Hippocampal formation (tissue), 2 donors: ENCODE data around the gene PTCD2.
A peak's percentile ranks its signal among the peaks of the same experiment; 100 is the strongest.
"Not testable (repeated sequence)": the region's sequence is repeated elsewhere in the genome, so short reads cannot be mapped to it uniquely, and the experiment has no call there.

Experiments
- DNase-seq, 2 donors: peaks; one replicate each; lab custom pipeline; 2025; lab: John Stamatoyannopoulos, UW

PTCD2 gene

DNA sequence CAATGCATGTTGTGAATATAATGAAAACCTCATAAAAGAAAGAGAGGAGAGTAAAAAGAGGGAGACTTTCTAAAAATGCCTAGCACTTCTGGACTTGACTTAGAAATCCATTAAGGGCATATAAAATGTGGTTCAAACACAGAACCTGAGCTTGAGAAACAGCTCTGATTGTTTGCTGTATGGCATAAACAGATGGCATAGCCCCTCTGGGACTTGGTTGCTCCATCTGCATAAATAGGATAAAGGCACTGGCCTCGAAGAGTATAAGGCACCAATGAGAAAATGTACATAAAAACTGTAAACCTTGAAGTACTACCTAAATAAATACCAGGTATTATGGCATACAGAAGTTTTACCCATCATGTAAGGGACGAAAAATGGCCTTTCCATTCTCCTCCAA lies 23.9 kb upstream of the PTCD2 start:
- DNase-seq: no peak

DNA sequence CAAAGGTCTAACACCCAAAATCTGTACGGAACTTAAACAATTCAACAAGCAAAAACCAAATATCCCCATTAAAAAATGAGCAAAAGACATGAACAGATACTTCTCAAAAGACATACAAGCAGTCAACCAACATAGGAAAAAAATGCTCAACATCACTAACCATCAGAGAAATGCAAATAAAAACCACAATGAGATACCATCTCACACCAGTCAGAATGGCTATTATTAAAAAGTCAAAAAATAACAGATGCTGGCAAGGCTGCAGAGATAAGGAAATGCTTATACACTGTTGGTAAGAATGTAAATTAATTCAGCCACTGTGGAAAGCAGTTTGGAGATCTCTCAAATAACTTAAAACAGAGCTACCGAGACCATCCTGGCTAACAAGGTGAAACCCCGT lies 22.0 kb upstream of the PTCD2 start:
- DNase-seq: not testable (repeated sequence)

DNA sequence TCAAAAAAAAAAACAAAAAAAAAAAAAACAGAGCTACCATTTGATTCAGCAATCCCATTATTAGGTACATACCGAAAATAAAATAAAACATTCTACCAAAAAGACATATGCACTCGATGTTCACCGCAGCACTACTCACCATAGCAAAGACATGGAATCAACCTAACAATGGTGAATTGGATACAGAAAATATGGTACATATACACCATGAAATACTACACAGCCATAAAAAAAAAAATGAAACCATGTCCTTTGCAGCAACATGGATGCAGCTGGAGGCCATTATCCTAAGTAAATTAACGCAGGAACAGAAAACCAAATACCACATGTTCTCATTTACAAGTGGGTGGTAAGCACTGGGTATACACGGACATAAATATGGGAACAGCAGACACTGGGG lies 21.5 kb upstream of the PTCD2 start:
- no peak for DNase-seq

GRCh38 chr5:72300590-72301339 lies 19.4 kb upstream of the PTCD2 start:
- no peak for DNase-seq

GRCh38 chr5:72301557-72301956 lies 18.6 kb upstream of the PTCD2 start:
- no peak for DNase-seq

GRCh38 chr5:72302171-72302570 lies 18.0 kb upstream of the PTCD2 start:
- no peak for DNase-seq

- DNase-seq: no peak
These were observed 14.7 kb upstream of the PTCD2 start for GRCh38 chr5:72305194-72306142.

- DNase-seq: no peak
These were observed 12.6 kb upstream of the PTCD2 start for GRCh38 chr5:72307573-72307967.

GRCh38 chr5:72307968-72308852 lies 12.0 kb upstream of the PTCD2 start:
- DNase-seq: peak; percentile 95 to 98

DNA sequence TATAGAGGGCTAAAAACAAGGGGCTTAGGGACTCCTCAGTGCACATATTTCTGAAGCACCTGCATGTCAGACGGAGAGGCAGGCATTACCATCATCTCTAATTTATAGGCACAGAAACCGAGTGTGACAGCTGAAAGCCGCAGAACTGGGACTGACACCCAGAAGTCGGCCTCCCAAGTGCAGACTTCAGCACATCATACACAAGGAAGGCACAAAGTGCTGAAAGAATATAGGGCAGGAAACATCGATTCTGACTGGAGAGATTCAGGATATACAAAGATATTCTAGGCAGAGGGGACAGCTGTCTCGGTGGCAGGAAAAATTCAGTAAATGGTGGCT lies 11.4 kb upstream of the PTCD2 start:
- DNase-seq: no peak

DNA sequence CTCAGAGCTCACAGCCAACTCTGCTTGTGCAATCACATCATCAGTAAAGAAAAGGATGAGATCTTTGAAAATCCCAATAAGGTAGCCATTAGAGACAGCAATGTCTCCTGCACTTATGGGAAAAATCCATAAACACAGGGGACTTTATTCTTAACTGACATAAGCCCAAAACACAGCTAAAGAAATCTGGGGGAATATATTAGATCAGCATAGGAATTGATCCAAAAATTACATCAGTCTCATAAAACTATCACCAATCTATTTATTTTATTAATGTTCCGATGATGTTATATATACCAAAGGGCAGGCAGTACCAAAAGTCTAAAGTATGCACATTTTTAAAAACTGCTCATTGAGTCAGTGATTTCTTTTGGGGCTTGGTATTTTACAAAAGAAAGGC lies 7.0 kb upstream of the PTCD2 start:
- DNase-seq: no peak

DNA sequence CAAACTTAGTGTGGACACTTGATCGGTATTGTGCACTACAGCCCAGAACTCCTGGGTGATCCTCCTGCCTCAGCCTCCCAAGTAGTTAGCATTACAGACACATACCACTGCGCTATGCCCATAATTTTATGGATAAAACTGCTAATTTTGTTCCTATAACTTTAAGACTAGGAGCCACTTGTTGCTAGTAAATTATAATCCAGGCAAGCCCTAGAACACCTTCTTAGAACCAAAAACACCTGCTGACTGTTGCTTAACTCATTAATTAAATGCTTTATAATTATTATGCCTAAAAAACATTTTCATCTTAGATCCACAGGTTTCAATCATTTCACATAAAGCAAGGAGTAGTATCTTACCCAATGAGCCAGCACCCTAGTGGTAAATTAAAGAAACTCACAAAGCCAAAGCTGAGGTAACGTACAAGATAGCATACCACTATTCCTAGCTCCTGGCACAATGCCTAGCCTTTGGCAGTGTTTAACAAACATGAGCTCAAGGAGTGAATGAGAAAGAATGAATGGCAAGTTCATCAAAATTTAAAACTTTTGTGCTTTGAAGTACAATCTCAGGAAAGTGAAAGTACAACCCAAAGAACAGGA lies 5.5 kb upstream of the PTCD2 start:
- DNase-seq: no peak

- not testable (repeated sequence) for DNase-seq
These were observed 668 bp upstream of the PTCD2 start for GRCh38 chr5:72319435-72319975.

DNA sequence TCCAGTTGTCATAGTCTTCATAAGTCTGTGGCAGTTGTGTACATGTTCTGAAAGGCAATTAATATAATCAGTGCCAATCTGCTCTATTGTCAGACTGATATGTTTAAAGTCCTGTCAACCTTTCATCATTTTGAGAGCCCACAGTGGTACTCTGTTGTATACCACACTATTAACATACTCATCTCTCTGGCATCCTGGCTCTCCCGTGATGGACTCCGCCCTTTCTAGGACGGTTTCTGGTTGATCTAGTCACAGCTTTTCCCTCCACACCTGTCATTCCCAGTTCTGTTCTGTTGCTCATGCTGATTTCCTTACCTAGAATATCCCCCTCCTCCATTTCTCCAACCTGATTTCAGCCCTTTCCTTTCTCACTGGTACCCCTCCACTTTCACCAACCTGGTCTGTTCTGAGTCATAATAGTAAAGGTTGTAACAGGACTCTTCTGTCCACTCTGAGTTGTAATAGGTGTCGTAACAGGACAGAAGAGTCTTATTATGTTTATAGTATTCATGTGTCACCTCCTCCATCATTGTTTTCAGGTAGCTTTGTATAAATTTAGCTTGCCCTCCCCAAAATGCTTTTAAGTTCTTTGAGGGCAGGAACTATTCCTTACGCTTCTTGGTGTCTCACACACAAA lies 4.1 kb downstream of the PTCD2 start:
- no peak for DNase-seq

DNA sequence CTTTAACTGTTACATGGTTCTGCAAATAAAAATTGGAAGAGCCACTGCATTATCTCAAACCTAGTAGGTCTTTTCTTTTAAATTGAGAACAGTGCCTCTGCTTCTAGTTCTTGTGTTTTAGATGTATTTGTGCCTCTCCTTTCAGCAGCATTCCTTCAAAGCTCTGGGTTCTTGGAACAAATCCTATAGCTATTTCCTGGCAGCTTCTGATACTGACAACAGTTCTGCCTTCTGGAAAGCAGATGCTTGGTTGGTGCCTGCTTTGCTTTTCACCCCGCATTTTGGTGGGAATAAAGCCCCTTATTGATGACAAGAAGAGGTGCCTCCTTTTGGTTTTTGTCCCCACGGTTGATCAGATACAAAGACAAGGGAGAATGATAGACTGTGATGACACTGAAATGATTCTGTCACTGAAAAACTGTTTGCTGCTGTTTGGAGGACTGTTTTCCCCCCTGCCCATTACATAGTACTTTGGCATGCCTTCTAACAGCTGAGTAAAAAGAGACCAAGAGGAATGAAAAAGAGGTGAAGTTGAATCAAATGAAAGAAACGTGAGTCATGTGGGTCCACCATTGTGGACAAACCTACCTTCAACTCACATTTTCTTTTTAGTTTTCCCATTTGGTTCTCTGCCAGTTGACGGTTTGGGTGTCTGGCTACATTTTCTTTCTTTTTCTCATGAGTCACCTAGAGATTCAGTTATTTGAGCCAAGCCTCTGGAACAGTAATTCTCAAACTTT lies 5.6 kb downstream of the PTCD2 start:
- peak in 1 of 2 donors; percentile 29 for DNase-seq

DNA sequence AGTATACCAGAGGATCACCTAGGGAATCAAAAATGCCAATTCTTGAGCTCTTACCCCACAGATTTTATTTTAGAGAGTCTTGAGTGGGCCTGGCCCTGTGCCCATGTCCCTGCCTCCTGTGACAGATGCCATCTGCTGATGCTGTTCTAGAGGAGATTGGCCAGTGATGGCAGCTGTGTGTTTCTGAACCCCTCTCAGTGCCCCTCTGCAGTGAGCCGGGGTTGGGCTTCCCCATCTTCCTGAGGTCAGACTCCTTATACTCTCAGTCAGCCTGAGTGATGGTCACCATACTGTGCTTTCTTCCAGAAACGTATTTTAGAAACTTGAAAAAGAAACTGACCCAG lies 6.1 kb downstream of the PTCD2 start:
- DNase-seq: no peak

GRCh38 chr5:72328172-72328571 lies 8.0 kb downstream of the PTCD2 start:
- peak; percentile 64 to 81 for DNase-seq

DNA sequence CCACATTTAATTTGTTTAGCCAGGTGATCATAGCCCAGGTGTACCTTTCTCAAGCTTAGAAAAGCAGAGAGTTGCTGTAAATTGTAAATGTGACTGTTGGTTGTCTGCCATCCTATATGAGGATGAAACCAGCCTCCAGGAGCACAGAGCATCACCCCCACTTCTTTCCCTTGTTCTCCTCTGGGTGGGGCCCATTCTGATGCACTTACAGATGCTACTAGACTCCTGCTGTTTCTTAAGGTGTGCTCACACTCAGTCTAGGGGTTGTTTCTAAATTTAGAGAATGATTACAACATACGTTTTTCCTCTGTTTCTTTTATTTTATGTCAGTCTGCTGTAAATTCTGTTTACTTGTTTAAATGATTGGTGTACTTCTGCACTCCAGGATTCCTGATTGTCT lies 10.5 kb downstream of the PTCD2 start:
- no peak for DNase-seq

DNA sequence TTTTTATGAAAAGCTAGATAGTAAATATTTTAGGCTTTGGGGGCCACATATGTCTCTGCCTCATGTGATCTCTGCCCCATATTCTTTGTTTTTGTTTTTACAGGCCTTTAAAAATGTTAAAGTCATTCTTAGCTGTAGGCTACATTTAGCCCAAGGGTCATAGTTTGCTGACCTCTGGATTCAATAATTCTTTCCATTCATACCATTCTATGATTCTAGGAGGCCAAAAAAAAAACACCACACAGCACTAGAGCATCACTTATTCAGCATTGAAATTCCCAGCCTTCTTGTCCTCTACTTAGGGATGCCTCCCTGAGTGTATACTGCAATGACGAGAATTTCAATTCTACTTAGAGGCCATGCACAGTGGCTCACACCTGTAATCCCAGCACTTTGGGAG lies 17.0 kb downstream of the PTCD2 start:
- DNase-seq: no peak

- DNase-seq: no peak
These were observed 18.6 kb downstream of the PTCD2 start for GRCh38 chr5:72338689-72339209.
